Measurements from ENCODE around the gene UBTF.

UBTF gene

DNA sequence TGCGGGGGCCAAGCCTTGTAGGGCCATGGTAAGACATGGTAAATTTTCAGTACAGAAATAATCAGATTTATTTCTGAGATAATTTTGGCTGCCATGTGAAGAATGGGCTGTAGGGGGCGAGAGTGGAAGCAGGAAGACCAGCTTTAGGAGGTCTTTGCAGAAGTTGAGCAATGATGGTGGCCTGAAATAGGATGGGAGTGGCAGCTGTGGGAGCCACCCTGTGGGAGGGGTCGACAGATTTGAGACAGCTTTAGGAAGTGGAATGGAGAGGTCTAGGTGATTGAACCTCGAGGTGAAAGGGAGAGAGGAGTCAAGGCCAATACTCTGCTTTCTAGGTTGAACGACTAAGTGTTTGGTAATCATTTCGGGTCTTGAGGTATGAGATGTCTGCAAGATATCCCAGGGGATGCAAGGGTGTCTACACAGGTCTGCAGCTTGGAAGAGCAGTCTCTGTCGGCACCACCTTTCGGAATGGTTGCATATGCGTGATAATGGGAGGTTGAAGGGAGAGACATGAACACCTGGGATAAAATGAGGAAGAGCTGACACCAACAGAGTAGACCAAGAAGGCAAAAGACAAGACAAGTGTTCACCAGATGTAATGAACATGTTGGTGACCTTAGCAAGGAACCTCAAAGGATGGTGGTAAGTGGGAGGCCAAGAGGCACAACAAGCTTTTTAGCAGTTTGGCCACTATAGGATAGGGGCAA lies 15.6 kb downstream of the UBTF start:
- H3K4me3 ChIP-seq (ENCODE audit: low read depth, low read length), result no peak overlapping the region
- ChIA-PET POLR2A (interaction anchor here (0.7 to 1.5 kb wide), 10 partner anchors 13 to 142 kb away, joined by 3 to 8 read pairs (median 5); partner anchors contain the start of genes GRN, SLC25A39 and UBTF), CTCF (interaction anchor here (0.5 to 4.1 kb wide), 25 partner anchors 9 to 326 kb away, joined by 3 to 17 read pairs (median 4); partner anchors contain the start of genes SLC25A39 and TMUB2)
- H3K9me3 ChIP-seq (ENCODE audit: control insufficient read depth, insufficient read depth, low read depth, low read length), result no peaks in the 10 kb centered on the region
- TF ChIP-seq ZNF175 (tag by site-specific recombination; IDR thresholded peaks at IDR 0.05) (no peak), ZBTB17 (tag by site-specific recombination; IDR thresholded peaks at IDR 0.05) (peak; percentile 57; the same call in 1 of the 2 replicates), KLF8 (tag by site-specific recombination; IDR thresholded peaks at IDR 0.05) (peak; percentile 42; the same call in 1 of the 2 replicates), ZNF654 (tag by site-specific recombination; IDR thresholded peaks at IDR 0.05; ENCODE audit: low read depth) (peak; percentile 44), KLF1 (tag by site-specific recombination; IDR thresholded peaks at IDR 0.05) (peak; percentile 70), ZNF777 (tag by site-specific recombination; IDR thresholded peaks at IDR 0.05; ENCODE audit: borderline replicate concordance) (no peak), ZNF335 (tag by site-specific recombination; conservative IDR thresholded peaks at IDR 0.05) (peak; percentile 47), ZNF2 (tag by site-specific recombination; IDR thresholded peaks at IDR 0.05) (0 out of 2 replicates have a peak, but pooled peaks have one; percentile 33), KLF9 (tag by site-specific recombination; IDR thresholded peaks at IDR 0.05; ENCODE audit: low read depth) (peak; percentile 55), SP3 (tag by site-specific recombination; IDR thresholded peaks at IDR 0.05) (peak; percentile 59; the same call in 1 of the 2 replicates)
- TF ChIP-seq, protein P1, sequence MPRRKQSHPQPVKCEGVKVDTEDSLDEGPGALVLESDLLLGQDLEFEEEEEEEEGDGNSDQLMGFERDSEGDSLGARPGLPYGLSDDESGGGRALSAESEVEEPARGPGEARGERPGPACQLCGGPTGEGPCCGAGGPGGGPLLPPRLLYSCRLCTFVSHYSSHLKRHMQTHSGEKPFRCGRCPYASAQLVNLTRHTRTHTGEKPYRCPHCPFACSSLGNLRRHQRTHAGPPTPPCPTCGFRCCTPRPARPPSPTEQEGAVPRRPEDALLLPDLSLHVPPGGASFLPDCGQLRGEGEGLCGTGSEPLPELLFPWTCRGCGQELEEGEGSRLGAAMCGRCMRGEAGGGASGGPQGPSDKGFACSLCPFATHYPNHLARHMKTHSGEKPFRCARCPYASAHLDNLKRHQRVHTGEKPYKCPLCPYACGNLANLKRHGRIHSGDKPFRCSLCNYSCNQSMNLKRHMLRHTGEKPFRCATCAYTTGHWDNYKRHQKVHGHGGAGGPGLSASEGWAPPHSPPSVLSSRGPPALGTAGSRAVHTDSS (tag by site-specific recombination; IDR thresholded peaks at IDR 0.05), result no peak
- TF ChIP-seq, protein P2, sequence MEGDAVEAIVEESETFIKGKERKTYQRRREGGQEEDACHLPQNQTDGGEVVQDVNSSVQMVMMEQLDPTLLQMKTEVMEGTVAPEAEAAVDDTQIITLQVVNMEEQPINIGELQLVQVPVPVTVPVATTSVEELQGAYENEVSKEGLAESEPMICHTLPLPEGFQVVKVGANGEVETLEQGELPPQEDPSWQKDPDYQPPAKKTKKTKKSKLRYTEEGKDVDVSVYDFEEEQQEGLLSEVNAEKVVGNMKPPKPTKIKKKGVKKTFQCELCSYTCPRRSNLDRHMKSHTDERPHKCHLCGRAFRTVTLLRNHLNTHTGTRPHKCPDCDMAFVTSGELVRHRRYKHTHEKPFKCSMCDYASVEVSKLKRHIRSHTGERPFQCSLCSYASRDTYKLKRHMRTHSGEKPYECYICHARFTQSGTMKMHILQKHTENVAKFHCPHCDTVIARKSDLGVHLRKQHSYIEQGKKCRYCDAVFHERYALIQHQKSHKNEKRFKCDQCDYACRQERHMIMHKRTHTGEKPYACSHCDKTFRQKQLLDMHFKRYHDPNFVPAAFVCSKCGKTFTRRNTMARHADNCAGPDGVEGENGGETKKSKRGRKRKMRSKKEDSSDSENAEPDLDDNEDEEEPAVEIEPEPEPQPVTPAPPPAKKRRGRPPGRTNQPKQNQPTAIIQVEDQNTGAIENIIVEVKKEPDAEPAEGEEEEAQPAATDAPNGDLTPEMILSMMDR (tag by site-specific recombination; IDR thresholded peaks at IDR 0.05), result peak; percentile 72
- peaks cover 5% of the 10 kb centered on the region for H3K4me1 ChIP-seq (ENCODE audit: control insufficient read depth, insufficient read depth, low read length)
- peaks cover 17 to 23% of the 10 kb centered on the region in 2 experiments; a peak in 2 of 3 replicates for H3K36me3 ChIP-seq (ENCODE audit: control insufficient read depth in 2 of 2, insufficient read depth in 1 of 2, low read length in 2 of 2)
- H3K27ac ChIP-seq (ENCODE audit: extremely low read depth, low read depth, low read length), result no peak overlapping the region

DNA sequence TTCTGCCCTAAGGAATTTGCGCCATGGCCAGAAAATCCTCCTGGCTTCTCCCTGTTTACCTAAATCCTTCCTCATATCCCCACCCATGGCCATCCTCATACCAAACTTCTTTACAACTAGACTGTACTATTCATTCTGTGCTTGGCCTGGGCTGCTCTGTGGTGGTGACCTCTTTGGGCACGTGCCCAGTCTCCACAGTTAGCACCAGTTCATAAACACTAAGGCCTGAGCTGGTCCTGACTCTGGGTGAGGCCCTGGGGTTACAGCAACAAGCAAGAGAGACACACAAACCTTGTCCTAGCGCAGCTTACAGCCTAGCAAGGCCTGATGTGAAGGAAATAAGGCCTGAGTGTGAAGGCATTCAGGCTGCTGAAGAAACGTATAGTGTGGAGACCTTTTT lies 16.7 kb downstream of the UBTF start:
- H3K4me1 ChIP-seq (ENCODE audit: control insufficient read depth, insufficient read depth, low read length), result peaks cover 5% of the 10 kb centered on the region
- no peaks in the 10 kb centered on the region for H3K9me3 ChIP-seq (ENCODE audit: control insufficient read depth, insufficient read depth, low read depth, low read length)
- no peak overlapping the region for H3K4me3 ChIP-seq (ENCODE audit: low read depth, low read length)
- H3K27ac ChIP-seq (ENCODE audit: extremely low read depth, low read depth, low read length), result no peak overlapping the region
- ChIA-PET CTCF (interaction anchor here (0.6 to 4.1 kb wide), 11 partner anchors 8 to 321 kb away, joined by 3 to 17 read pairs (median 5); partner anchors contain the start of genes GRN and SLC25A39), POLR2A (interaction anchor here (1.3 to 1.5 kb wide), 2 partner anchors 9 to 16 kb away, joined by 3 to 8 read pairs; no protein-coding TSS in a partner anchor)
- H3K36me3 ChIP-seq (ENCODE audit: control insufficient read depth in 2 of 2, insufficient read depth in 1 of 2, low read length in 2 of 2), result peaks cover 5 to 16% of the 10 kb centered on the region in 2 experiments; a peak in 2 of 3 replicates
- TF ChIP-seq HOXA7 (CRISPR knock-in tag; IDR thresholded peaks at IDR 0.05; ENCODE audit: borderline replicate concordance) (no peak), ZEB2 (tag by site-specific recombination; IDR thresholded peaks at IDR 0.05) (no peak)

- Histone ChIP-seq H3K36me3 (ENCODE audit: control insufficient read depth in 2 of 2, insufficient read depth in 1 of 2, low read length in 2 of 2) (peaks cover 6 to 23% of the 10 kb centered on the region in 2 experiments; a peak in 1 of 3 replicates), H3K9me3 (ENCODE audit: control insufficient read depth, insufficient read depth, low read depth, low read length) (no peaks in the 10 kb centered on the region), H3K4me1 (ENCODE audit: control insufficient read depth, insufficient read depth, low read length) (peaks cover 5% of the 10 kb centered on the region), H3K27ac (ENCODE audit: extremely low read depth, low read depth, low read length) (peak overlapping the region; percentile 85), H3K4me3 (ENCODE audit: low read depth, low read length) (peak overlapping the region; percentile 75)
- ChIA-PET CTCF (interaction anchor here (1.0 to 4.1 kb wide), 3 partner anchors 131 to 151 kb away, joined by 3 to 17 read pairs (median 9); partner anchors contain the start of gene GRN), POLR2A (interaction anchor here (0.6 to 4.9 kb wide), 14 partner anchors 9 to 1653 kb away, joined by 3 to 46 read pairs (median 8); partner anchors contain the start of genes RUNDC3A and TMUB2)
- TF ChIP-seq, protein P3, sequence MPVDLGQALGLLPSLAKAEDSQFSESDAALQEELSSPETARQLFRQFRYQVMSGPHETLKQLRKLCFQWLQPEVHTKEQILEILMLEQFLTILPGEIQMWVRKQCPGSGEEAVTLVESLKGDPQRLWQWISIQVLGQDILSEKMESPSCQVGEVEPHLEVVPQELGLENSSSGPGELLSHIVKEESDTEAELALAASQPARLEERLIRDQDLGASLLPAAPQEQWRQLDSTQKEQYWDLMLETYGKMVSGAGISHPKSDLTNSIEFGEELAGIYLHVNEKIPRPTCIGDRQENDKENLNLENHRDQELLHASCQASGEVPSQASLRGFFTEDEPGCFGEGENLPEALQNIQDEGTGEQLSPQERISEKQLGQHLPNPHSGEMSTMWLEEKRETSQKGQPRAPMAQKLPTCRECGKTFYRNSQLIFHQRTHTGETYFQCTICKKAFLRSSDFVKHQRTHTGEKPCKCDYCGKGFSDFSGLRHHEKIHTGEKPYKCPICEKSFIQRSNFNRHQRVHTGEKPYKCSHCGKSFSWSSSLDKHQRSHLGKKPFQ (tag by site-specific recombination; IDR thresholded peaks at IDR 0.05), result no peak
- TF ChIP-seq GFI1B (tag by site-specific recombination; IDR thresholded peaks at IDR 0.05), result no peak
- no peak for TF ChIP-seq ZNF274 (IDR thresholded peaks at IDR 0.05; ENCODE audit: low read length)
- TF ChIP-seq ZNF274 (tag by site-specific recombination; IDR thresholded peaks at IDR 0.05; ENCODE audit: borderline replicate concordance), result no peak
- no peak for TF ChIP-seq SCRT1 (tag by site-specific recombination; IDR thresholded peaks at IDR 0.05; ENCODE audit: borderline replicate concordance)
- TF ChIP-seq ZNF792 (tag by site-specific recombination; IDR thresholded peaks at IDR 0.05), result no peak
- TF ChIP-seq ZXDB (tag by site-specific recombination; IDR thresholded peaks at IDR 0.05), result no peak
- no peak for TF ChIP-seq ZNF645 (tag by site-specific recombination; IDR thresholded peaks at IDR 0.05)
These were observed 18.9 kb downstream of the UBTF start for GRCh38 chr17:44200478-44201155.

All from HEK293 (cell line).